Heart left ventricle (tissue), 13 donors: ENCODE results near the gene SYT15.
"Not testable (repeated sequence)": the region's sequence is repeated elsewhere in the genome, so short reads cannot be mapped to it uniquely, and the experiment has no call there.

Source experiments
- POLR2A ChIP-seq, 2 donors: fragments of 450-650 bp; IDR thresholded peaks; one replicate each; pipeline ENCODE4 v1.6.1; 2017; ENCODE audit warnings: antibody characterized with exemption in 2 of 2, mild to moderate bottlenecking in 2 of 2, moderate library complexity in 2 of 2
- TF ChIP-seq, protein P1 (sequence below), 12 donors: fragments of 200-600 bp; sonication (generic) in 4 of 12; IDR thresholded peaks; one replicate each; pipeline versions ENCODE4 v1.5.0 to v1.8.0; 2018 to 2022; ENCODE audit warnings: antibody characterized with exemption in 12 of 12, mild to moderate bottlenecking in 5 of 12
- donor health status: ischemic (EF 13 %, LVEDD 7.1; RV severe dilation, severe dysfunction).
- donor health status: DM: no; HTN: yes; CAD: no.
- donor health status: DM: no; HTN: no; CAD: no.
- donor health status: ischemic (EF 25% LVEDD 6.9; RV normal size, moderate dysfunction).
- donor health status: ischemic (EF 25% LVEDD 5.7; RV mildly dilated, moderate dysfunction).
- donor health status: ischemic (EF 35%, LVEDD 5.7; RV mildly dilated, moderate dysfunction).
- donor health status: nonischemic (EF 11% LVEDD 7.7; RV severe dilation, severe dysfunction).
- donor health status: DM: yes; HTN: yes; CAD: no.
- donor health status: PGD.
- donor health status: ischemic (EF 29% LVEDD 5.4; RV normal size, mild dysfunction).
- donor health status: nonischemic (EF 23%, LVEDD 6.1; RV moderate dilation, normal function).

DNA sequence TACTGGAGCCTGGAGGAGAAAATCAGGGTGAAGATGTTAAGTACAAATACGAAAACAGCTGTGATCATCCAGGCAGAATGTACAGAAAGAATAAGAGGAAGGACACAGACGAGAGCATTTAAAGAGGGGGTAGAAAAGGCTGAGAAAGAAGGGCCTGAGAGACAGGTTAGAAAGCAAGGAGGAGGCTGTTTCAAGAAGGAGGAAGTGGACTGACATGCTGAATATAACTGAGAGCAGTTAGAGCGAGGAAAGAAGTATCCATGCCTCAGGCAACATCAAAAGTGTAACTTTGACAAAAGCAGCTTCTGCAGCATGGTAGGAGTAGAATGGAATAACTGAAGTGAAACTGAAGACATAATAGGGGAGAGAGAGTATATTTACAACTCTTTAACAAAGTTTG, 39.0 kb downstream of the SYT15 start:
- TF ChIP-seq, protein P1, sequence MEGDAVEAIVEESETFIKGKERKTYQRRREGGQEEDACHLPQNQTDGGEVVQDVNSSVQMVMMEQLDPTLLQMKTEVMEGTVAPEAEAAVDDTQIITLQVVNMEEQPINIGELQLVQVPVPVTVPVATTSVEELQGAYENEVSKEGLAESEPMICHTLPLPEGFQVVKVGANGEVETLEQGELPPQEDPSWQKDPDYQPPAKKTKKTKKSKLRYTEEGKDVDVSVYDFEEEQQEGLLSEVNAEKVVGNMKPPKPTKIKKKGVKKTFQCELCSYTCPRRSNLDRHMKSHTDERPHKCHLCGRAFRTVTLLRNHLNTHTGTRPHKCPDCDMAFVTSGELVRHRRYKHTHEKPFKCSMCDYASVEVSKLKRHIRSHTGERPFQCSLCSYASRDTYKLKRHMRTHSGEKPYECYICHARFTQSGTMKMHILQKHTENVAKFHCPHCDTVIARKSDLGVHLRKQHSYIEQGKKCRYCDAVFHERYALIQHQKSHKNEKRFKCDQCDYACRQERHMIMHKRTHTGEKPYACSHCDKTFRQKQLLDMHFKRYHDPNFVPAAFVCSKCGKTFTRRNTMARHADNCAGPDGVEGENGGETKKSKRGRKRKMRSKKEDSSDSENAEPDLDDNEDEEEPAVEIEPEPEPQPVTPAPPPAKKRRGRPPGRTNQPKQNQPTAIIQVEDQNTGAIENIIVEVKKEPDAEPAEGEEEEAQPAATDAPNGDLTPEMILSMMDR (IDR thresholded peaks at IDR 0.05): not testable (repeated sequence)
- TF ChIP-seq POLR2A (IDR thresholded peaks at IDR 0.05): not testable (repeated sequence)
